Endodermal cell (in vitro differentiated cells): ENCODE data around the gene PDHB. TPM values are rescaled to one million over a fixed set of nuclear protein-coding genes. Genes with fewer than 3 reads are reported as not detected.

Experiments
- DNase-seq: peaks from one replicate; pipeline ENCODE4 v3.0.0-alpha.2; 2017
- H3K27ac ChIP-seq: 2 replicates; pipeline ENCODE4 v1.5.1; 2013; ENCODE audit warnings: mild to moderate bottlenecking, low read depth, low read length, moderate library complexity
- H3K27me3 ChIP-seq: 2 replicates; pipeline ENCODE4 v1.6.1; 2013; ENCODE audit warnings: mild to moderate bottlenecking, low read length, moderate library complexity; ENCODE audit not compliant: insufficient read depth, control insufficient read depth, poor library complexity, severe bottlenecking
- H3K36me3 ChIP-seq: 2 replicates; pipeline ENCODE4 v1.7.0; 2013; ENCODE audit warnings: mild to moderate bottlenecking, low read length, moderate library complexity; ENCODE audit not compliant: control insufficient read depth, insufficient read depth
- H3K4me1 ChIP-seq: one replicate; pipeline ENCODE4 v1.7.0; 2013; ENCODE audit warnings: low read length; ENCODE audit not compliant: control insufficient read depth, insufficient read depth
- H3K4me3 ChIP-seq: 2 replicates; pipeline ENCODE4 v1.5.1; 2013; ENCODE audit warnings: mild to moderate bottlenecking, low read length, moderate library complexity
- H3K9ac ChIP-seq: 2 replicates; pipeline ENCODE4 v1.6.1; 2013; ENCODE audit warnings: mild to moderate bottlenecking, low read length, moderate library complexity; ENCODE audit not compliant: poor library complexity, severe bottlenecking; ENCODE audit errors: extremely low read depth
- H3K9me3 ChIP-seq: 2 replicates; pipeline ENCODE4 v1.6.1; 2013; ENCODE audit warnings: mild to moderate bottlenecking, low read length, moderate library complexity; ENCODE audit not compliant: control insufficient read depth
- H3K27ac Mint-ChIP-seq: 2 replicates; pipeline ENCODE4 v1.8.0; 2020; ENCODE audit warnings: mixed read lengths
- H3K27me3 Mint-ChIP-seq: 2 replicates; pipeline ENCODE4 v1.8.0; 2021; ENCODE audit warnings: mild to moderate bottlenecking, mixed read lengths; ENCODE audit not compliant: insufficient read depth
- H3K36me3 Mint-ChIP-seq: 2 replicates; pipeline ENCODE4 v1.8.0; 2020; ENCODE audit warnings: low read depth, mixed read lengths
- H3K4me1 Mint-ChIP-seq: 2 replicates; pipeline ENCODE4 v1.8.0; 2020; ENCODE audit warnings: mixed read lengths
- H3K4me3 Mint-ChIP-seq: 2 replicates; pipeline ENCODE4 v1.8.0; 2020; ENCODE audit warnings: mild to moderate bottlenecking, moderate library complexity, mixed read lengths
- H3K9me3 Mint-ChIP-seq: 2 replicates; pipeline ENCODE4 v1.8.0; 2020; ENCODE audit warnings: mild to moderate bottlenecking, mixed read lengths
- WGBS, 2 experiments: methylation state at CpG; one replicate each; pipeline versions ENCODE4 v1.1.5 to v1.1.7; 2013; ENCODE audit warnings: missing lambda C conversion rate in 2 of 2, mixed read lengths in 1 of 2; ENCODE audit not compliant: insufficient coverage in 1 of 2, insufficient read length in 1 of 2; 5-methylcytosine and 5-hydroxymethylcytosine counted together
- total RNA-seq, 2 donors: library from RNA; stranded (reverse); fragmentation: NEBNext Ultra II Directional in 1 of 2; extraction: Animal tissue kit (Norgen Biotek cat#: 25700) in 1 of 2; gene quantifications; 2 replicates in 1 of 2; 3 replicates in 1 of 2; pipeline ENCODE4 v1.2.1, GENCODE V29; 2021
- TF ChIP-seq, protein P1 (sequence below): fragments of 200-600 bp; sonication (generic); conservative IDR thresholded peaks from 2 replicates; pipeline ENCODE4 v1.5.0; 2021; ENCODE audit warnings: antibody characterized with exemption, mild to moderate bottlenecking

Gene PDHB
- total RNA-seq, 2 donors from 2014 or later, result 127 to 159 TPM

DNA sequence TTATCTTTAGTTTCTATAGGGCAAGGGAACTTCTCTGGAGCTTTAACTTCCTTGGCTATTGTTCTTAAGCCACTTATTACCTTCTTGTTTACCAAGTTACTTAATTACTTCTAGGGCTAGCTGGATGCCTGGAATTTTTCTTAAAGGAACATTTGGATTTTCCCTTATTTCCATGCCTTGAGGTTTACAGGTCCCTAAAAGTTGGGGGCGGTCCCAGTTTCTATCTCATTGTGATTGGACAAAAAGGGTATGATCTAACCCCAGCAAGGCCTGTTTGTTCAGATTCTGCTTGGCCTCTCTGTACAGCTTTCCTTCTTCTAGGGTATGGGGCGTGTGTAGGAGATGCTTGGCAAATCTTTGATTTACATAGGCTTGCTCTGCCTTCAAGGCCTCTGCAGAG, 17.4 kb downstream of the PDHB start:
- Mint-ChIP-seq H3K9me3 (no peaks in the 10 kb centered on the region), H3K36me3 (peaks cover 10% of the 10 kb centered on the region), H3K27ac (peak overlapping the region; percentile 94), H3K27me3 (peaks cover 6% of the 10 kb centered on the region), H3K4me1 (peaks cover 51% of the 10 kb centered on the region), H3K4me3 (peak overlapping the region; percentile 7)
- no peak overlapping the region for H3K9ac ChIP-seq
- peaks cover 23% of the 10 kb centered on the region for H3K4me1 ChIP-seq
- no peaks in the 10 kb centered on the region for H3K9me3 ChIP-seq
- H3K27me3 ChIP-seq, result no peaks in the 10 kb centered on the region
- peak overlapping the region; percentile 3 for H3K27ac ChIP-seq
- TF ChIP-seq, protein P1, sequence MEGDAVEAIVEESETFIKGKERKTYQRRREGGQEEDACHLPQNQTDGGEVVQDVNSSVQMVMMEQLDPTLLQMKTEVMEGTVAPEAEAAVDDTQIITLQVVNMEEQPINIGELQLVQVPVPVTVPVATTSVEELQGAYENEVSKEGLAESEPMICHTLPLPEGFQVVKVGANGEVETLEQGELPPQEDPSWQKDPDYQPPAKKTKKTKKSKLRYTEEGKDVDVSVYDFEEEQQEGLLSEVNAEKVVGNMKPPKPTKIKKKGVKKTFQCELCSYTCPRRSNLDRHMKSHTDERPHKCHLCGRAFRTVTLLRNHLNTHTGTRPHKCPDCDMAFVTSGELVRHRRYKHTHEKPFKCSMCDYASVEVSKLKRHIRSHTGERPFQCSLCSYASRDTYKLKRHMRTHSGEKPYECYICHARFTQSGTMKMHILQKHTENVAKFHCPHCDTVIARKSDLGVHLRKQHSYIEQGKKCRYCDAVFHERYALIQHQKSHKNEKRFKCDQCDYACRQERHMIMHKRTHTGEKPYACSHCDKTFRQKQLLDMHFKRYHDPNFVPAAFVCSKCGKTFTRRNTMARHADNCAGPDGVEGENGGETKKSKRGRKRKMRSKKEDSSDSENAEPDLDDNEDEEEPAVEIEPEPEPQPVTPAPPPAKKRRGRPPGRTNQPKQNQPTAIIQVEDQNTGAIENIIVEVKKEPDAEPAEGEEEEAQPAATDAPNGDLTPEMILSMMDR, result no peak
- H3K4me3 ChIP-seq, result no peak overlapping the region
- H3K36me3 ChIP-seq, result no peaks in the 10 kb centered on the region
- 75 to 83% methylated on average over 2 of the region's 2 CpGs for WGBS, 2 experiments
- DNase-seq, result peak; percentile 71

DNA sequence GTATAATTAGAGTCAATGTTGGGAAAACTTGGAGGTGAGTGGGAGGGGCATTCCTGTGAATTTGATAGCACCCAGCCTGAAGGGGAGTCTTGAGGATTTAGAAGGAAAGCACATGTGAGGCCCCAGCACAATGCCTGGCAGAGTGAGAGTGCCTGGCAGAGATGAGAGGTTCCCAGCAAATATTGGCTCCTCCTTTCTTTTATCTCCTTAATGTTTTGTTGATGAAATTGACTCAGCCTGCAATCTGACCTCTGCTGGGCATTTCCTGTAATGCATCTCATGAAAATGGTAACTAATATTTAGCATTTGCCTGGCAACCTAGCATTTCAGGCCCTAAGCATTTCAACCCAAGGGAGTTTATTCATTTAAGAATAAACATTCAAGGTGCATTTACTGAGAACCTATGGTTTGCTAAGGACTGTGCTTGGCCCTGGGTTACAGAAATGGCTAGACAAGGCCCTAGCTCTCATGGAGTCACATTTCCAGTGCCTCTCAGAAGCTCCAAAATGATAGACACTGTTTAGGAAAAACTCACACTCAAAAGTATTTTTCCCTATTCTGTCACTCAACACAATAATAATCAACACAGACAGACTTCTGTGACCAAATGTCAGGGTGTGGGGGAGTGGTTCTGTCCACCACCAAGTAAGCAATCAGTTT, 19.0 kb downstream of the PDHB start:
- TF ChIP-seq, protein P1, result peak; percentile 85
- Mint-ChIP-seq H3K4me3 (no peak overlapping the region), H3K9me3 (no peaks in the 10 kb centered on the region), H3K4me1 (peaks cover 51% of the 10 kb centered on the region), H3K27ac (peak overlapping the region; percentile 94), H3K27me3 (peaks cover 6% of the 10 kb centered on the region), H3K36me3 (peaks cover 10% of the 10 kb centered on the region)
- peak; percentile 75 for DNase-seq
- H3K9me3 ChIP-seq, result no peaks in the 10 kb centered on the region
- no peaks in the 10 kb centered on the region for H3K27me3 ChIP-seq
- H3K9ac ChIP-seq, result no peak overlapping the region
- peak overlapping the region; percentile 15 for H3K4me3 ChIP-seq
- H3K4me1 ChIP-seq, result peaks cover 23% of the 10 kb centered on the region
- no peaks in the 10 kb centered on the region for H3K36me3 ChIP-seq
- no peak overlapping the region for H3K27ac ChIP-seq

DNA sequence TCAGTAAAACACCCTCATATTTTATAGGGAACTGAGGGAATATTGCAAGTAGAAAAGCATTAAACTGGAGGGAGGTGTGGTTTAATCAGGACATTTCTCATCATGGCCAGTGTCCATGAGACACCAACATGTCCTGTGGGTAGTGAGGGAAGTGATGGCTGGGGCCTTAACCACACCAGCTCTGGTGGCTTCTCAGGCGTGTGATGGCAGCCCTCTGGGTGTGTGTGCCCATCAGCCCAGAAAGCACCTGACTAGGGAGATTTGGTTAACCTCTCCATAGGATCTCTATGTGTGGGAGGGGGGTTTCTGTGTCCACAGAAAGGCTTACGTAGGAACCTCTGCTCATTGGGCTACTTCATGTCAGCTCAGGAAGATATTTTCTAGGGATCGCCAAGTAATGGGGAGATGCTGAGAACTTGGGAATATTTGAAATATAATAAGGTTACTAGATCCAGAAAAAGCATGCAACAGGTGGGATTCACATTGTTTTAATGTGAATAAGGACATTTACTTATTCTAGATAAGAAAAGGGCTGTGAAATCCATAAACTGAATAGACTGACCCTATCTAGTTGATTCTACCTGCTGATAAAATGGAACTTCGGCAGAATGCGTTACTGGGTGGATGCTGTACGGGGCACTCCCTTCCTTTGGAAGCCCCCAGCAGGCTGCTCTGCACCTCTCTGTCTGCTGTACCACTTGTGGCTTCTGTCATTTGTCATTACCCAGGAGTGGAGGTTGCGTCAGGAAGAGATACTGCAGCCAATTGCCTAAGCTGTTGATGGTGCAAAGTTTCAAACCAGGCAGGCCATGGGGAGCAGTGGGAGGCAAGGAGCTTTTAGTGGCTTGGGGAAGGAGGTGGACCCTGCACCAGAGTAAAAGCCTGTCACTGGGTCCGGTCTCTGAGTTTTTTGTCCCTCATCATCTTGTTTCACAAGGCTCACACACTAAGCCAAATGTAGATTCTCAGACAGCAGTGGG, 21.5 kb downstream of the PDHB start:
- H3K27me3 Mint-ChIP-seq, result no peaks in the 10 kb centered on the region
- H3K4me1 ChIP-seq, result peaks cover 16% of the 10 kb centered on the region
- no peak for DNase-seq

More for the DNA sequence above, 21.5 kb downstream of the PDHB start:
- no peak overlapping the region for H3K27ac Mint-ChIP-seq
- H3K4me3 ChIP-seq, result no peak overlapping the region
- TF ChIP-seq, protein P1, result no peak
- no peak overlapping the region for H3K9ac ChIP-seq
- H3K9me3 Mint-ChIP-seq, result no peaks in the 10 kb centered on the region
- H3K27me3 ChIP-seq, result no peaks in the 10 kb centered on the region
- no peak overlapping the region for H3K27ac ChIP-seq
- peaks cover 5% of the 10 kb centered on the region for H3K36me3 ChIP-seq
- 93 to 94% methylated on average over 6 to 8 of the region's 8 CpGs for WGBS, 2 experiments
- no peaks in the 10 kb centered on the region for H3K9me3 ChIP-seq
- peaks cover 22% of the 10 kb centered on the region for H3K36me3 Mint-ChIP-seq
- peaks cover 46% of the 10 kb centered on the region for H3K4me1 Mint-ChIP-seq
- H3K4me3 Mint-ChIP-seq, result no peak overlapping the region
